ENCODE data around the gene MAST3. TPM values are rescaled to one million over a fixed set of nuclear protein-coding genes. Genes with fewer than 3 reads are reported as not detected.
"Not testable (repeated sequence)": the region's sequence is repeated elsewhere in the genome, so short reads cannot be mapped to it uniquely, and the experiment has no call there.

MAST3 gene
- total and polyA plus RNA-seq, 4 donors, result 4.3 to 10.6 (median 6.7) TPM

- TF ChIP-seq FOXA1 (IDR thresholded peaks at IDR 0.05), result no peak
- no peak for TF ChIP-seq HNF4A (conservative IDR thresholded peaks at IDR 0.05)
Measured at GRCh38 chr19:18158467-18158866, 60.9 kb downstream of the MAST3 start (continued).

DNA sequence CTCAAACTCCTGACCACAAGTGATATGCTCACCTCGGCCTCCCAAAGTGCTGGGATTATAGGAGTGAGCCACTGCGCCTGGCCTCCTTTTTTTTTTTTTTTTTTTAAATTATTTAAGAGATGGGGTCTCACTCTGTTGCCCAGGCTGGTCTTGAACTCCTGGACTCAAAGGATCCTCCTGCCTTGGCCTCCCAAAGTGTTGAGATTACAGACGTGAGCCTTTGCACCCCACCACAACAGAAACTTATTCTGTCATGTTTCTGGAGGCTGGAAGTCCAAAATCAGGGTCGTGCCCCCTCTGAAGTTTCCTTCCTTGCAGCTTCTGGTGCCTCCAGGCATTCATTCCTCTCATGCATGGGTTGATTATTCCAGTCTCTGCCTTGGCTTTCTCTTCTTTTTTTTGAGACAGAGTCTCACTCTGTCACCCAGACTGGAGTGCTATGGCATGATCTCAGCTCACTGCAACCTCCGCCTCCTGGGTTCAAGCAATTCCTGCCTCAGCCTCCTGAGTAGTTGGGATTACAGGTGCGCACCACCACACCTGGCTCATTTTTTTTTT is 61.6 kb downstream of the MAST3 start:
- WGBS, result 89% methylated on average over 6 of the region's 6 CpGs
- DNase-seq (ENCODE audit: low spot score); H3K9me3 ChIP-seq (ENCODE audit: control insufficient read depth in 4 of 4, low read length in 3 of 4); H3K9ac ChIP-seq (ENCODE audit: low read depth in 1 of 2, low read length in 2 of 2); H3K27me3 ChIP-seq (ENCODE audit: control insufficient read depth in 4 of 4, insufficient read depth in 4 of 4, low read length in 3 of 4); H3K27ac ChIP-seq (ENCODE audit: low read depth in 1 of 2, low read length in 2 of 2); H3K4me3 ChIP-seq (ENCODE audit: low read depth in 1 of 3, low read length in 3 of 3): not testable (repeated sequence)
- H3K4me1 ChIP-seq (ENCODE audit: control insufficient read depth in 4 of 4, insufficient read depth in 4 of 4, low read length in 3 of 4), result peaks cover 10 to 45% (median 28%) of the 10 kb centered on the region in 4 donors
- H3K36me3 ChIP-seq (ENCODE audit: control insufficient read depth in 4 of 4, insufficient read depth in 3 of 4, low read depth in 1 of 4, low read length in 3 of 4), result peaks cover 0 to 11% (median 6%) of the 10 kb centered on the region in 4 donors

DNA sequence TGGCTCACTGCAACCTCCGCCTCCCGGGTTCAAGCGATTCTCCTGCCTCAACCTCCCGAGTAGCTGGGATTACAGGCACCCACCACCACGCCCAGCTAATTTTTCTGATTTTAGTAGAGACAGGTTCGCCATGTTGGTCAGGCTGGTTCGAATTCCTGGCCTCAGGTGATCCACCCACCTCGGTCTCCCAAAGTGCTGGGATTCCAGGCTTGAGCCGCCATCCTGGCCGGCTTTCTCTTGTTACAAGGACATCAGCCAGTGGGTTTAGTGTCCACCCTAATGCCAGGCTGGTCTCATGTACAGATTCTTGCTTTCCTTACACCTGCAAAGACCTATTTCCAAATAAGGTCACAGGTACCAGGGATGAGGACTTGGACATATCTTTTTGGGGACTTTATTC is 62.2 kb downstream of the MAST3 start:
- peaks cover 0 to 13% (median 8%) of the 10 kb centered on the region in 4 donors for H3K36me3 ChIP-seq (ENCODE audit: control insufficient read depth in 4 of 4, insufficient read depth in 3 of 4, low read depth in 1 of 4, low read length in 3 of 4)
- DNase-seq (ENCODE audit: low spot score), result no peak
- H3K27ac ChIP-seq (ENCODE audit: low read depth in 1 of 2, low read length in 2 of 2), result no peak overlapping the region
- H3K4me3 ChIP-seq (ENCODE audit: low read depth in 1 of 3, low read length in 3 of 3), result no peak overlapping the region
- H3K4me1 ChIP-seq (ENCODE audit: control insufficient read depth in 4 of 4, insufficient read depth in 4 of 4, low read length in 3 of 4), result peaks cover 5 to 39% (median 24%) of the 10 kb centered on the region in 4 donors
- no peaks in the 10 kb centered on the region for H3K9me3 ChIP-seq (ENCODE audit: control insufficient read depth in 4 of 4, low read length in 3 of 4)
- TF ChIP-seq RXRA (IDR thresholded peaks at IDR 0.05) (no peak), YY1 (IDR thresholded peaks at IDR 0.05) (no peak), ZBTB33 (IDR thresholded peaks at IDR 0.05) (no peak), HNF4A (conservative IDR thresholded peaks at IDR 0.05) (no peak), REST (IDR thresholded peaks at IDR 0.05) (no peak), FOXA1 (IDR thresholded peaks at IDR 0.05) (no peak), HNF4G (IDR thresholded peaks at IDR 0.05) (no peak)
- TF ChIP-seq, protein P1, sequence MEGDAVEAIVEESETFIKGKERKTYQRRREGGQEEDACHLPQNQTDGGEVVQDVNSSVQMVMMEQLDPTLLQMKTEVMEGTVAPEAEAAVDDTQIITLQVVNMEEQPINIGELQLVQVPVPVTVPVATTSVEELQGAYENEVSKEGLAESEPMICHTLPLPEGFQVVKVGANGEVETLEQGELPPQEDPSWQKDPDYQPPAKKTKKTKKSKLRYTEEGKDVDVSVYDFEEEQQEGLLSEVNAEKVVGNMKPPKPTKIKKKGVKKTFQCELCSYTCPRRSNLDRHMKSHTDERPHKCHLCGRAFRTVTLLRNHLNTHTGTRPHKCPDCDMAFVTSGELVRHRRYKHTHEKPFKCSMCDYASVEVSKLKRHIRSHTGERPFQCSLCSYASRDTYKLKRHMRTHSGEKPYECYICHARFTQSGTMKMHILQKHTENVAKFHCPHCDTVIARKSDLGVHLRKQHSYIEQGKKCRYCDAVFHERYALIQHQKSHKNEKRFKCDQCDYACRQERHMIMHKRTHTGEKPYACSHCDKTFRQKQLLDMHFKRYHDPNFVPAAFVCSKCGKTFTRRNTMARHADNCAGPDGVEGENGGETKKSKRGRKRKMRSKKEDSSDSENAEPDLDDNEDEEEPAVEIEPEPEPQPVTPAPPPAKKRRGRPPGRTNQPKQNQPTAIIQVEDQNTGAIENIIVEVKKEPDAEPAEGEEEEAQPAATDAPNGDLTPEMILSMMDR (IDR thresholded peaks at IDR 0.05; ENCODE audit: low read depth, low read length, missing input control), result no peak
- TF ChIP-seq, protein P2, sequence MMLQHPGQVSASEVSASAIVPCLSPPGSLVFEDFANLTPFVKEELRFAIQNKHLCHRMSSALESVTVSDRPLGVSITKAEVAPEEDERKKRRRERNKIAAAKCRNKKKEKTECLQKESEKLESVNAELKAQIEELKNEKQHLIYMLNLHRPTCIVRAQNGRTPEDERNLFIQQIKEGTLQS (IDR thresholded peaks at IDR 0.05), result no peak
- H3K27me3 ChIP-seq (ENCODE audit: control insufficient read depth in 4 of 4, insufficient read depth in 4 of 4, low read length in 3 of 4), result no peaks in the 10 kb centered on the region
- no peak overlapping the region for H3K9ac ChIP-seq (ENCODE audit: low read depth in 1 of 2, low read length in 2 of 2)
- WGBS, result 96% methylated on average over 10 of the region's 10 CpGs

Measured in liver (tissue), 9 donors.